Measurements from ENCODE around the gene WWOX.

WWOX gene

GRCh38 chr16:78116946-78117345 lies 17.5 kb downstream of the WWOX start:
- Histone ChIP-seq H3K4me3 (ENCODE audit: low read length) (no peak overlapping the region), H3K36me3 (ENCODE audit: insufficient read depth, low read length) (peaks cover 18% of the 10 kb centered on the region), H3K27me3 (ENCODE audit: insufficient read depth, low read length) (no peaks in the 10 kb centered on the region), H3K4me1 (ENCODE audit: insufficient read depth, low read length) (no peaks in the 10 kb centered on the region), H3K9me3 (ENCODE audit: low read length) (no peaks in the 10 kb centered on the region), H2AFZ (ENCODE audit: low read depth, low read length) (no peak overlapping the region)

- Histone ChIP-seq H3K27me3 (ENCODE audit: insufficient read depth, low read length) (no peaks in the 10 kb centered on the region), H3K4me3 (ENCODE audit: low read length) (no peak overlapping the region), H3K36me3 (ENCODE audit: insufficient read depth, low read length) (peaks cover 14% of the 10 kb centered on the region), H3K4me1 (ENCODE audit: insufficient read depth, low read length) (no peaks in the 10 kb centered on the region), H3K9me3 (ENCODE audit: low read length) (no peaks in the 10 kb centered on the region), H2AFZ (ENCODE audit: low read depth, low read length) (no peak overlapping the region)
Measured at GRCh38 chr16:78117391-78117790, 17.9 kb downstream of the WWOX start.

GRCh38 chr16:78118469-78119025 lies 19.1 kb downstream of the WWOX start:
- H2AFZ ChIP-seq (ENCODE audit: low read depth, low read length) = no peak overlapping the region
- no peak overlapping the region for H3K4me3 ChIP-seq (ENCODE audit: low read length)
- peaks cover 5% of the 10 kb centered on the region for H3K4me1 ChIP-seq (ENCODE audit: insufficient read depth, low read length)
- H3K36me3 ChIP-seq (ENCODE audit: insufficient read depth, low read length) = peaks cover 12% of the 10 kb centered on the region
- H3K9me3 ChIP-seq (ENCODE audit: low read length) = no peaks in the 10 kb centered on the region
- no peaks in the 10 kb centered on the region for H3K27me3 ChIP-seq (ENCODE audit: insufficient read depth, low read length)

GRCh38 chr16:78122774-78123315 lies 23.4 kb downstream of the WWOX start:
- H3K27me3 ChIP-seq (ENCODE audit: insufficient read depth, low read length) = no peaks in the 10 kb centered on the region
- no peak overlapping the region for H3K4me3 ChIP-seq (ENCODE audit: low read length)
- H3K4me1 ChIP-seq (ENCODE audit: insufficient read depth, low read length) = peaks cover 5% of the 10 kb centered on the region
- no peaks in the 10 kb centered on the region for H3K9me3 ChIP-seq (ENCODE audit: low read length)
- H3K36me3 ChIP-seq (ENCODE audit: insufficient read depth, low read length) = peaks cover 2% of the 10 kb centered on the region
- H2AFZ ChIP-seq (ENCODE audit: low read depth, low read length) = peak overlapping the region; percentile 48

GRCh38 chr16:78125112-78125844 lies 25.8 kb downstream of the WWOX start:
- H3K27me3 ChIP-seq (ENCODE audit: insufficient read depth, low read length) = no peaks in the 10 kb centered on the region
- H3K4me1 ChIP-seq (ENCODE audit: insufficient read depth, low read length) = peaks cover 5% of the 10 kb centered on the region
- H3K36me3 ChIP-seq (ENCODE audit: insufficient read depth, low read length) = no peaks in the 10 kb centered on the region
- no peak overlapping the region for H3K4me3 ChIP-seq (ENCODE audit: low read length)
- H3K9me3 ChIP-seq (ENCODE audit: low read length) = no peaks in the 10 kb centered on the region
- H2AFZ ChIP-seq (ENCODE audit: low read depth, low read length) = no peak overlapping the region

- H3K9me3 ChIP-seq (ENCODE audit: low read length) = no peaks in the 10 kb centered on the region
- no peak overlapping the region for H2AFZ ChIP-seq (ENCODE audit: low read depth, low read length)
- peaks cover 5% of the 10 kb centered on the region for H3K4me1 ChIP-seq (ENCODE audit: insufficient read depth, low read length)
- H3K36me3 ChIP-seq (ENCODE audit: insufficient read depth, low read length) = no peaks in the 10 kb centered on the region
- H3K27me3 ChIP-seq (ENCODE audit: insufficient read depth, low read length) = no peaks in the 10 kb centered on the region
- no peak overlapping the region for H3K4me3 ChIP-seq (ENCODE audit: low read length)
Measured at GRCh38 chr16:78126662-78127061, 27.2 kb downstream of the WWOX start.

- Histone ChIP-seq H3K4me1 (ENCODE audit: insufficient read depth, low read length) (peaks cover 5% of the 10 kb centered on the region), H3K27me3 (ENCODE audit: insufficient read depth, low read length) (no peaks in the 10 kb centered on the region), H2AFZ (ENCODE audit: low read depth, low read length) (no peak overlapping the region), H3K4me3 (ENCODE audit: low read length) (no peak overlapping the region), H3K36me3 (ENCODE audit: insufficient read depth, low read length) (no peaks in the 10 kb centered on the region), H3K9me3 (ENCODE audit: low read length) (no peaks in the 10 kb centered on the region)
Measured at GRCh38 chr16:78127130-78127529, 27.7 kb downstream of the WWOX start.

GRCh38 chr16:78128913-78129312 lies 29.5 kb downstream of the WWOX start:
- Histone ChIP-seq H3K27me3 (ENCODE audit: insufficient read depth, low read length) (no peaks in the 10 kb centered on the region), H3K4me1 (ENCODE audit: insufficient read depth, low read length) (no peaks in the 10 kb centered on the region), H3K9me3 (ENCODE audit: low read length) (no peaks in the 10 kb centered on the region), H3K4me3 (ENCODE audit: low read length) (no peak overlapping the region), H3K36me3 (ENCODE audit: insufficient read depth, low read length) (no peaks in the 10 kb centered on the region), H2AFZ (ENCODE audit: low read depth, low read length) (no peak overlapping the region)

GRCh38 chr16:78129349-78129748 lies 29.9 kb downstream of the WWOX start:
- Histone ChIP-seq H3K4me3 (ENCODE audit: low read length) (no peak overlapping the region), H3K4me1 (ENCODE audit: insufficient read depth, low read length) (no peaks in the 10 kb centered on the region), H3K9me3 (ENCODE audit: low read length) (no peaks in the 10 kb centered on the region), H3K27me3 (ENCODE audit: insufficient read depth, low read length) (no peaks in the 10 kb centered on the region), H2AFZ (ENCODE audit: low read depth, low read length) (no peak overlapping the region), H3K36me3 (ENCODE audit: insufficient read depth, low read length) (no peaks in the 10 kb centered on the region)

GRCh38 chr16:78130083-78130608 lies 30.7 kb downstream of the WWOX start:
- Histone ChIP-seq H3K4me1 (ENCODE audit: insufficient read depth, low read length) (no peaks in the 10 kb centered on the region), H3K27me3 (ENCODE audit: insufficient read depth, low read length) (no peaks in the 10 kb centered on the region), H3K4me3 (ENCODE audit: low read length) (no peak overlapping the region), H3K36me3 (ENCODE audit: insufficient read depth, low read length) (no peaks in the 10 kb centered on the region), H3K9me3 (ENCODE audit: low read length) (no peaks in the 10 kb centered on the region), H2AFZ (ENCODE audit: low read depth, low read length) (no peak overlapping the region)

GRCh38 chr16:78130950-78131349 lies 31.5 kb downstream of the WWOX start:
- H3K4me1 ChIP-seq (ENCODE audit: insufficient read depth, low read length) = no peaks in the 10 kb centered on the region
- H3K4me3 ChIP-seq (ENCODE audit: low read length) = no peak overlapping the region
- H3K27me3 ChIP-seq (ENCODE audit: insufficient read depth, low read length) = no peaks in the 10 kb centered on the region
- H3K9me3 ChIP-seq (ENCODE audit: low read length) = no peaks in the 10 kb centered on the region
- no peaks in the 10 kb centered on the region for H3K36me3 ChIP-seq (ENCODE audit: insufficient read depth, low read length)
- no peak overlapping the region for H2AFZ ChIP-seq (ENCODE audit: low read depth, low read length)

GRCh38 chr16:78133919-78134318 lies 34.5 kb downstream of the WWOX start:
- Histone ChIP-seq H2AFZ (ENCODE audit: low read depth, low read length) (no peak overlapping the region), H3K36me3 (ENCODE audit: insufficient read depth, low read length) (no peaks in the 10 kb centered on the region), H3K27me3 (ENCODE audit: insufficient read depth, low read length) (no peaks in the 10 kb centered on the region), H3K4me3 (ENCODE audit: low read length) (no peak overlapping the region), H3K9me3 (ENCODE audit: low read length) (no peaks in the 10 kb centered on the region), H3K4me1 (ENCODE audit: insufficient read depth, low read length) (no peaks in the 10 kb centered on the region)

GRCh38 chr16:78134944-78135619 lies 35.6 kb downstream of the WWOX start:
- no peak overlapping the region for H3K4me3 ChIP-seq (ENCODE audit: low read length)
- no peaks in the 10 kb centered on the region for H3K4me1 ChIP-seq (ENCODE audit: insufficient read depth, low read length)
- H3K27me3 ChIP-seq (ENCODE audit: insufficient read depth, low read length) = no peaks in the 10 kb centered on the region
- H3K9me3 ChIP-seq (ENCODE audit: low read length) = no peaks in the 10 kb centered on the region
- H2AFZ ChIP-seq (ENCODE audit: low read depth, low read length) = no peak overlapping the region
- H3K36me3 ChIP-seq (ENCODE audit: insufficient read depth, low read length) = no peaks in the 10 kb centered on the region
